Cardiac fibroblast (primary cell): ENCODE results near the gene STAG1.
"Not testable (repeated sequence)": the region's sequence is repeated elsewhere in the genome, so short reads cannot be mapped to it uniquely, and the experiment has no call there.

ENCODE experiments used
- DNase-seq, 2 donors: peaks; one replicate each; pipeline versions ENCODE4 v3.0.0 to v3.0.0-alpha.2; 2010; ENCODE audit warnings: low read depth in 2 of 2
- H3K4me3 ChIP-seq, 2 donors: replicated peaks in 1 of 2; 1 replicate in 1 of 2; 2 replicates in 1 of 2; pipeline ENCODE4 v1.5.1; 2011; ENCODE audit warnings: low read depth in 2 of 2, low read length in 2 of 2, mild to moderate bottlenecking in 2 of 2, moderate library complexity in 1 of 2
- TF ChIP-seq, protein P1 (sequence below): IDR thresholded peaks from one replicate; pipeline ENCODE4 v1.5.1; 2011; ENCODE audit warnings: low read depth, mild to moderate bottlenecking, low read length, inconsistent platforms

STAG1 gene

DNA sequence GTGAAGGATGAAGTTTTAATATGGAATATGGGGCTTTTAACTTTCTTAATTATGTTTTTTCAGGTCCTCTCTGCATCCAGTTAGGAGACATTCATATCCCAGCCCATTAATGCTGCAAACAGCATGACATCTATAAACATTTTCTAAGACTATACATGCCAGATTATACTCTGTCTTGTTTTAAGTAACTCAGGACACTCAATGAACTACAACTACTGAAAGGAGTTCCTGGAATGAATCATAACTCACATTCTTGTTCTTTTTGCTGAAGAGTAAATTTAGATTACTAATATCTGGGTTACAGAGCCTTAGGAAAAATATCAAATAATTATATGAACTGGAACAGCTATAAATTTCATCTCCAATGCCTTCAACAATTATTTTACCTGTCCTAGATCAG is 167.4 kb downstream of the STAG1 start:
- TF ChIP-seq, protein P1, sequence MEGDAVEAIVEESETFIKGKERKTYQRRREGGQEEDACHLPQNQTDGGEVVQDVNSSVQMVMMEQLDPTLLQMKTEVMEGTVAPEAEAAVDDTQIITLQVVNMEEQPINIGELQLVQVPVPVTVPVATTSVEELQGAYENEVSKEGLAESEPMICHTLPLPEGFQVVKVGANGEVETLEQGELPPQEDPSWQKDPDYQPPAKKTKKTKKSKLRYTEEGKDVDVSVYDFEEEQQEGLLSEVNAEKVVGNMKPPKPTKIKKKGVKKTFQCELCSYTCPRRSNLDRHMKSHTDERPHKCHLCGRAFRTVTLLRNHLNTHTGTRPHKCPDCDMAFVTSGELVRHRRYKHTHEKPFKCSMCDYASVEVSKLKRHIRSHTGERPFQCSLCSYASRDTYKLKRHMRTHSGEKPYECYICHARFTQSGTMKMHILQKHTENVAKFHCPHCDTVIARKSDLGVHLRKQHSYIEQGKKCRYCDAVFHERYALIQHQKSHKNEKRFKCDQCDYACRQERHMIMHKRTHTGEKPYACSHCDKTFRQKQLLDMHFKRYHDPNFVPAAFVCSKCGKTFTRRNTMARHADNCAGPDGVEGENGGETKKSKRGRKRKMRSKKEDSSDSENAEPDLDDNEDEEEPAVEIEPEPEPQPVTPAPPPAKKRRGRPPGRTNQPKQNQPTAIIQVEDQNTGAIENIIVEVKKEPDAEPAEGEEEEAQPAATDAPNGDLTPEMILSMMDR, result no peak
- no peak overlapping the region for H3K4me3 ChIP-seq
- DNase-seq, result peak in 1 of 2 donors; percentile 21

DNA sequence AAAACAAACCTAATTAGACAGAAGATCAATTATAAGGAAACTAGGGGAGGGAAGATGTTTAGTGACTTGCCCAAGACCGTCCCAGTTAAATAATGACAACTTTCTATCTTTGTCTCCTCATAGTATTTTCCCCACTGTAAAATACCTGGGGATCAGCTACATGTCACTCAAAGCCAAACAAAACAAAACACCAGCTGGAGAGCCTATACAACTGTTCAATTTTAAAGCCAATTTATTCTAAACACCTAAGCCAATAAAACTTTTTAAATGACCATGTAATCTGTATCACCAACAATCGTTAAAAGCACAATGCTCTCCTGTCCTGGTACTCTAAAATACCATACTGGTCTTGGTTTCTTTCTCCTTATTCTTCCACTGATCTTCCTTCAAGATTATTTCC is 168.4 kb downstream of the STAG1 start:
- no peak overlapping the region for H3K4me3 ChIP-seq
- TF ChIP-seq, protein P1, result no peak
- DNase-seq, result no peak

DNA sequence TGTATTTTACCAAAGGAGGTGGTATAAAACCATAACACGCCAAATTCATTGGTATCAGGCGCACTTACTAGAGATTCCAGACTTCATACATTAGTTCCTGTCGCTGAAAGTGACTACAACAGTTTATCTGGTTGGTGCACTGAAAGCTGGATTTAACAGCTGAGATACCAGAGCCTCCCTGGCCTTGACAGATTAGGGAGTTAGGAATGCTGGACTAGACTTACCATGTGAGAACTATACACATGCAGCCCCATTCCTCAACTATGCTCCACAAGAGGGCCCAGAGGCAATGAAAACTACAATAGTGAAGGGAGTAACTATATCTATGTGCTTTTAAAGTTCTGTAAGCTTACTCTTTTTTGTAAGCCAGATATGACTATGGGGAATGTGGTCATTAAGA is 174.4 kb downstream of the STAG1 start:
- TF ChIP-seq, protein P1, result no peak
- DNase-seq, result peak in 1 of 2 donors; percentile 6
- no peak overlapping the region for H3K4me3 ChIP-seq

DNA sequence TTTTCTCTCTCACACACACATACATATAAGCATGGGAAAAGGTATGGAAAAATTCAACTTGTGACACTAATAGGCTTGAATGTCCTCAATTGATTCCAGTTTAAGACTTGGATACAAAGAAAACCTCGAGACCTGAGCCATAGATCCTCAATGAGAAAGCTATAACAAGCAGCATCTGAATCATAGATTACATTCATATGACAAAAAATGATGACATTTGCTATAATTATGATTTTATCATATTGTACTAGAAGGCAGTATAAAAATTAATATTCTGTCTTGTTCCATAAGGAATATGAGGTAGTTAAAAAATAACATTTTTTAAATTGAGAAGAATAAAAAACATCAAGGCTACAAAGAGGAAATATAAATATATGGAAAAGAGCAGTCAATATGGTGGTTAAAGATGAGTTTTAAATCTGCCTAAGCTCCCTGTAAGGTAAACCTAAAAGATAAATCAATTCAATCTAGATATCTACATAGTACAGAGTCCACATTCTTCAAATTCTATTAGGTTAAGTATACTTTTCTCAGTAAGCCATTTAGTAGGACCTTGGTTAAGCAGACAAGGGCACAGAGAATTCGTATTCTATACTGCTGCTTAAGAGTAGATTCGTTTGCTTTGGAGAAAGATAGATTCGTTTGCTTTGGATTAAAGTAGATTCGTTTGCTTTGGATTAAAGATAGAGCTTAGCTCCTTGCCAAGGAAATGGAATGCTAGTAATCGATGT is 175.7 kb downstream of the STAG1 start:
- no peak for DNase-seq
- H3K4me3 ChIP-seq, result no peak overlapping the region
- TF ChIP-seq, protein P1, result no peak

DNA sequence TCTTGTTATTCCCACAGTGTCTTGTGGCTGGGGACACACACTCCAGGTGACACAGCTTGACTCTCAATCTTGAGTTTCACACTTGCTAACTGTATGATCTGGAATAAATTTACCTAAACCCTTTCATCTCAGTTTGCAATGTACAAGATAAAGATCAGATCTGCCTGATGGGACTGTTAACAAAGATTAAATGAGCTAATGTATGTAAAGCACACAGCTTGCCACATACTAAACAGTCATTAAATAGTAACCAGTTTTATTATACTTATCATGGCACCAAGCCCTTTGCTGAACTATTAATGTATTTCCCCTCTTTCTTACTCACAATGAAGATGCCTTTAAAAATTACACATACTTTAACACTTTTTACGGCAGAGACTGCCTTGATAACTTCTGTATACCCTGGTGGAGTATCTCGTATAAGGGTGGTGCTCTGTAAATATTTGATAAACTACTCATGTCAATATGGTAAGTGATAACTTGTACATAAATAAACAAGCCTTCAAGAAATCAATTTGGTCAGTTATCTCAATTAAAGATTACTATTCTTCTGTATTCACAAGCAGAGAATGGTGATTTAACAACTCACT is 184.5 kb downstream of the STAG1 start:
- TF ChIP-seq, protein P1, result no peak
- H3K4me3 ChIP-seq, result no peak overlapping the region
- no peak for DNase-seq

DNA sequence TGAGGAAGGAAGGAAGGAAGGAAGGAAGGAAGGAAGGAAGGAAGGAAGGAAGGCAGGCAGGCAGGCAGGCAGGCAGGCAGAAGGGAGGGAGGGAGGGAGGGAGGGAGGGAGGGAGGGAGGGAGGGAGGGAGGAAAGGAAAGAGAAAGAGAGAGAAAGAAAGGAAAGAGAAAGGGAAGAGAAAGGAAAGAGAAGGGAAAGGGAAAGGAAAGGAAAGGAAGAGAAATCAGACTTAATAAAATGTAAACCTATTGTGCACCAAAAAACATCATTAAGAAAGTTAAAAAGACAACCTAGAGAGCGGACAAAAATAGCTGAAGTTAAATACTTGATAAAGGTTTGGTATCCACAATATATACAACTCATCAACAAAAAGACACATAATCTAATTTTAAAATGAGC is 187.2 kb downstream of the STAG1 start:
- not testable (repeated sequence) for DNase-seq, H3K4me3 ChIP-seq

DNA sequence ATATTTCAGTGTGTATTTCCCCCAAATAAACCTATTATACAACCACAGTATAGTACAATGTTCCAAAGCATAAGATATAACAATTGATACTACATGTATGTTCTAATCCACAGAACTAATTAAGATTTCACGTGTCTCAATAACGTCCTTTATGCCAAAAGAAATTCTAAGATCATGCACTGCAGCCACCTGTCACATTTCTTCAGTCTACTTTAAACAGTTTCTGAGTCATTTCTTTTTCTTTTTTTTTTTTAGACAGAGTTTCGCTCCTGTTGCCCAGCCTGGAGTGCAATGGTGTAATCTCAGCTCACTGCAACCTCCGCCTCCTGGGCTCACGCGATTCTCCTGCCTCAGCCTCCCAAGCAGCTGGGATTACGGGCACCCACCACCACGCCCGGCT is 190.2 kb downstream of the STAG1 start:
- no peak overlapping the region for H3K4me3 ChIP-seq
- TF ChIP-seq, protein P1, result no peak
- DNase-seq, result no peak
